ENCODE measurements around the gene LTF. TPM values are rescaled to one million over a fixed set of nuclear protein-coding genes. Genes with fewer than 3 reads are reported as not detected.

LTF gene
- total and polyA plus RNA-seq, 2 experiments from 2014 or later: 0.73 to 1.3 TPM

- Histone ChIP-seq H4K20me1 (replicated peaks; ENCODE audit: insufficient read depth) (no peaks in the 10 kb centered on the region), H3K79me2 (replicated peaks; ENCODE audit: insufficient read depth) (no peaks in the 10 kb centered on the region), H3K36me3 (ENCODE audit: insufficient read depth) (no peaks in the 10 kb centered on the region), H3K27ac (ENCODE audit: low read depth) (no peak overlapping the region), H3K4me1 (ENCODE audit: insufficient read depth) (no peaks in the 10 kb centered on the region), H3K4me2 (no peak overlapping the region), H2AFZ (no peak overlapping the region), H3K9me2 (ENCODE audit: insufficient read depth) (no peaks in the 10 kb centered on the region), H3K27me3 (ENCODE audit: insufficient read depth) (no peaks in the 10 kb centered on the region), H3K4me3 (no peak overlapping the region), H3F3A (replicated peaks; ENCODE audit: low read depth) (no peaks in the 10 kb centered on the region)
- no peaks in the 10 kb centered on the region for H3K9me3 Mint-ChIP-seq
- no peak for ATAC-seq
- no peaks in the 10 kb centered on the region for H3K27me3 Mint-ChIP-seq (ENCODE audit: insufficient read depth, low read depth, poor library complexity)
- no peaks in the 10 kb centered on the region for H3K36me3 Mint-ChIP-seq (ENCODE audit: low read depth)
- H3K4me3 Mint-ChIP-seq: no peak overlapping the region
- TF ChIP-seq EZH2 (IDR thresholded peaks at IDR 0.05; ENCODE audit: low read depth, unreplicated experiment) (no peak), POLR2AphosphoS5 (IDR thresholded peaks at IDR 0.05; ENCODE audit: low read depth) (no peak), ETS1 (IDR thresholded peaks at IDR 0.05) (no peak), EZH2phosphoT487 (IDR thresholded peaks at IDR 0.05; ENCODE audit: unreplicated experiment) (no peak), STAT1 (IDR thresholded peaks at IDR 0.05; ENCODE audit: unreplicated experiment) (no peak), ZNF331 (CRISPR knock-in tag; IDR thresholded peaks at IDR 0.05; ENCODE audit: low read depth) (no peak), ZNF114 (CRISPR knock-in tag; IDR thresholded peaks at IDR 0.05) (no peak), REST (IDR thresholded peaks at IDR 0.05; ENCODE audit: unreplicated experiment) (no peak), JUNB (IDR thresholded peaks at IDR 0.05; ENCODE audit: unreplicated experiment) (no peak), NANOG (IDR thresholded peaks at IDR 0.05; ENCODE audit: borderline replicate concordance) (no peak), CREB1 (CRISPR knock-in tag; IDR thresholded peaks at IDR 0.05; ENCODE audit: low read depth) (no peak), CTCF (conservative IDR thresholded peaks at IDR 0.05; ENCODE audit: low read depth in 2 of 2) (no peak), ZNF462 (CRISPR knock-in tag; IDR thresholded peaks at IDR 0.05) (no peak)
- no peak for DNase-seq (ENCODE audit: low spot score)
- peaks cover 17% of the 10 kb centered on the region; the same call in 2 of the 3 replicates for H3K4me1 Mint-ChIP-seq
- H3K27ac Mint-ChIP-seq: no peak overlapping the region
Measured at GRCh38 chr3:46419816-46420215, 44.9 kb downstream of the LTF start.
